NCI-H146 (cell line): ENCODE data around the gene PCDHB16.
A peak's percentile ranks its signal among the peaks of the same experiment; 100 is the strongest.
"Not testable (repeated sequence)": the region's sequence is repeated elsewhere in the genome, so short reads cannot be mapped to it uniquely, and the experiment has no call there.

Experiments used
- DNase-seq: peaks from one replicate; lab custom pipeline; 2025; lab: John Stamatoyannopoulos, UW

Gene PCDHB16

GRCh38 chr5:141184117-141184855 lies 2.1 kb downstream of the PCDHB16 start:
- not testable (repeated sequence) for DNase-seq

GRCh38 chr5:141186897-141187512 lies 4.8 kb downstream of the PCDHB16 start, which contains the start of gene PCDHB9:
Gene PCDHB9, plus strand, starts transcription at chr5:141187161. Its CDS starts 158 bp downstream, at chr5:141187319.
- peak; percentile 69 for DNase-seq

GRCh38 chr5:141188682-141189081 lies 6.5 kb downstream of the PCDHB16 start:
- not testable (repeated sequence) for DNase-seq

GRCh38 chr5:141189131-141189530 lies 6.9 kb downstream of the PCDHB16 start:
- DNase-seq, result not testable (repeated sequence)

- DNase-seq, result peak; percentile 46
These were observed 10.0 kb downstream of the PCDHB16 start, which contains the start of gene PCDHB10 for GRCh38 chr5:141192110-141192725. Gene PCDHB10, plus strand, starts transcription at chr5:141192353. Its CDS starts 200 bp downstream, at chr5:141192553.

- not testable (repeated sequence) for DNase-seq
These were observed 12.1 kb downstream of the PCDHB16 start for GRCh38 chr5:141194332-141194731.

- DNase-seq, result no peak
These were observed 14.2 kb downstream of the PCDHB16 start for GRCh38 chr5:141196363-141196762.

GRCh38 chr5:141199359-141200235 lies 17.4 kb downstream of the PCDHB16 start, which contains the start of gene PCDHB11:
Gene PCDHB11, plus strand, starts transcription at chr5:141199627. Its CDS starts 148 bp downstream, at chr5:141199775.
- peak; percentile 58 for DNase-seq

GRCh38 chr5:141201126-141201525 lies 18.9 kb downstream of the PCDHB16 start:
- not testable (repeated sequence) for DNase-seq

GRCh38 chr5:141201646-141202045 lies 19.5 kb downstream of the PCDHB16 start:
- not testable (repeated sequence) for DNase-seq

- DNase-seq, result no peak
These were observed 26.3 kb downstream of the PCDHB16 start, which contains the start of gene PCDHB12 for GRCh38 chr5:141208478-141208877. Gene PCDHB12, plus strand, starts transcription at chr5:141208719. Its CDS starts 189 bp downstream, at chr5:141208908.

GRCh38 chr5:141210281-141210680 lies 28.1 kb downstream of the PCDHB16 start:
- DNase-seq, result not testable (repeated sequence)

GRCh38 chr5:141210849-141211248 lies 28.7 kb downstream of the PCDHB16 start:
- not testable (repeated sequence) for DNase-seq

GRCh38 chr5:141213656-141214339 lies 31.6 kb downstream of the PCDHB16 start, which contains the start of gene PCDHB13:
Gene PCDHB13, plus strand, starts transcription at chr5:141213919. Its CDS starts 205 bp downstream, at chr5:141214124.
- DNase-seq, result peak; percentile 72

- not testable (repeated sequence) for DNase-seq
These were observed 32.4 kb downstream of the PCDHB16 start for GRCh38 chr5:141214583-141214982.

- DNase-seq, result not testable (repeated sequence)
These were observed 33.3 kb downstream of the PCDHB16 start for GRCh38 chr5:141215504-141215903.

GRCh38 chr5:141216035-141216434 lies 33.8 kb downstream of the PCDHB16 start:
- DNase-seq, result not testable (repeated sequence)

- DNase-seq, result peak; percentile 78
These were observed 41.1 kb downstream of the PCDHB16 start, which contains the start of gene PCDHB14 for GRCh38 chr5:141223112-141223783. Gene PCDHB14, plus strand, starts transcription at chr5:141223343. Its CDS starts 163 bp downstream, at chr5:141223506.

GRCh38 chr5:141224844-141225243 lies 42.7 kb downstream of the PCDHB16 start:
- not testable (repeated sequence) for DNase-seq

- not testable (repeated sequence) for DNase-seq
These were observed 43.2 kb downstream of the PCDHB16 start for GRCh38 chr5:141225421-141225820.
